ENCODE data around the gene ORC2.
A peak's percentile ranks its signal among the peaks of the same experiment; 100 is the strongest.

Gene ORC2

DNA sequence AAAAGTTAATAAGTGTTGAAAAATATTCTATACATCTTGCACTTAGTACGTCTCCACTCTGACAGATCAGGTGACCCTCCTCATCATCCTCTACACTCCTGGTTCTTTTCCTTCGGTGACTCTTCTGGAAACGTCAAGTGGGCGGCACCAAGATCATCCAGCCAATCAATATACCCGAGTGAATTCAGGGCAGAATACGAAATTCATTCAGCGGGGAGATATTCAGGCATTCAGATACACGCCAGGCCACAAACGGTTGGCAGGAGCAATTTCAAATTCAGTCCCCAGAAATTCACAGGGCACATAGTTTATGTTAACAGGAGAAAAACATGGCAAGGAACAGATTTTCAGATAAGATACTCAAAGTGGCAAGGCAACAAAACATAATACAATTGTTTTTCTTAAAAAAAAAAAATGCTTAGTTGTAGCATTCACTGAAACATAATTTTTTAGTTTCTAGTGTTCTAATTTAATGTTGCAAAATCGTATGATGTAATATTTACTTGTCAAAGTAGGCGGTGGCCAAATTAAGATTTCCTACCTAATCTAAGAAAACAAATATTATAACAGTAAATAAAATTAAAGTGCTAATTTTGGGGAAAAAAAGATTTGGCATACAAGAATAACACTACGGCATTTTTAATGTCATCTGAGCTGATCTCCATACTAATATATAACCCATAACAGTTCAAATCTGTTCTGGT is 103.2 kb downstream of the ORC2 start:
- peak; percentile 24 for DNase-seq (ENCODE audit: low read depth)
